H1 (cell line): ENCODE results near the gene TTLL9. TPM values are rescaled to one million over a fixed set of nuclear protein-coding genes. Genes with fewer than 3 reads are reported as not detected.
A peak's percentile ranks its signal among the peaks of the same experiment; 100 is the strongest.

Experiments
- CTCF ChIA-PET: fragments of 300-600 bp; sonication (Branson Sonifier 250); formaldehyde crosslinking; loops from one replicate; lab custom pipeline; 2021; ENCODE audit not compliant: partially characterized antibody; lab: Charles Lee
- POLR2A ChIA-PET: fragments of 300-600 bp; sonication (Branson Sonifier 250); formaldehyde crosslinking; loops from one replicate; lab custom pipeline; 2021; ENCODE audit warnings: inconsistent platforms; ENCODE audit not compliant: partially characterized antibody; lab: Charles Lee
- DNase-seq, 2 experiments: peaks; one replicate each; pipeline versions ENCODE4 v3.0.0 to v3.0.0-alpha.2; 2010 to 2022; ENCODE audit warnings: low spot score in 2 of 2, low read depth in 1 of 2, mixed read lengths in 1 of 2
- FAIRE-seq: peaks from 2 replicates; lab custom pipeline; 2011; peaks lifted over from hg19 to GRCh38; lab: Jason Lieb, UNC
- H2AFZ ChIP-seq: 2 replicates; pipeline ENCODE4 v1.8.1; 2012; ENCODE audit warnings: low read length, inconsistent platforms
- H2AK5ac ChIP-seq: 2 replicates; pipeline ENCODE4 v1.6.1; 2013; ENCODE audit warnings: low read depth, low read length
- H2BK120ac ChIP-seq: replicated peaks from 2 replicates; pipeline ENCODE3; 2013; ENCODE audit warnings: low read depth, low read length, inconsistent platforms
- H2BK12ac ChIP-seq: 2 replicates; pipeline ENCODE4 v1.6.1; 2013; ENCODE audit warnings: low read depth, low read length
- H2BK15ac ChIP-seq: 2 replicates; pipeline ENCODE4 v1.6.1; 2013; ENCODE audit warnings: low read length
- H2BK20ac ChIP-seq: 2 replicates; pipeline ENCODE4 v1.6.1; 2013; ENCODE audit warnings: low read length
- H2BK5ac ChIP-seq: 2 replicates; pipeline ENCODE4 v1.6.1; 2013; ENCODE audit warnings: low read depth, low read length
- H3K14ac ChIP-seq: 2 replicates; pipeline ENCODE4 v1.6.1; 2013; ENCODE audit warnings: inconsistent platforms; ENCODE audit not compliant: insufficient read length
- H3K18ac ChIP-seq: 2 replicates; pipeline ENCODE4 v1.6.1; 2013; ENCODE audit warnings: low read length; ENCODE audit errors: extremely low read depth
- H3K23ac ChIP-seq: 2 replicates; pipeline ENCODE4 v1.6.1; 2013; ENCODE audit warnings: inconsistent platforms; ENCODE audit not compliant: insufficient read length
- H3K23me2 ChIP-seq: 2 replicates; pipeline ENCODE4 v1.6.1; 2013; ENCODE audit warnings: low read depth, low read length
- H3K27ac ChIP-seq: 2 replicates; pipeline ENCODE4 v1.6.1; 2011; ENCODE audit warnings: low read depth, low read length, inconsistent platforms
- H3K27me3 ChIP-seq, 4 experiments: replicated peaks in 1 of 4; 1 replicate in 1 of 4; 2 replicates in 3 of 4; pipeline versions ENCODE4 v1.6.1 to v1.8.1; 2011 to 2013; ENCODE audit warnings: low read length in 3 of 4, mild to moderate bottlenecking in 3 of 4, inconsistent platforms in 2 of 4, mixed read lengths in 2 of 4, moderate library complexity in 1 of 4; ENCODE audit not compliant: control insufficient read depth in 3 of 4, insufficient read depth in 3 of 4; ENCODE audit errors: extremely low read depth in 1 of 4
- H3K36me3 ChIP-seq, 4 experiments: 2 replicates each; pipeline versions ENCODE4 v1.6.1 to v1.8.1; 2011 to 2013; ENCODE audit warnings: mild to moderate bottlenecking in 4 of 4, low read length in 3 of 4, moderate library complexity in 2 of 4, control low read depth in 1 of 4, inconsistent platforms in 1 of 4; ENCODE audit not compliant: insufficient read depth in 4 of 4, control insufficient read depth in 2 of 4
- H3K4ac ChIP-seq: replicated peaks from 2 replicates; pipeline ENCODE3; 2013; ENCODE audit warnings: low read length, low read depth, mixed read lengths, inconsistent platforms; ENCODE audit not compliant: insufficient read length
- H3K4me1 ChIP-seq, 4 experiments: replicated peaks in 1 of 4; 1 replicate in 1 of 4; 2 replicates in 3 of 4; pipeline versions ENCODE4 v1.6.1 to v1.8.1; 2011 to 2013; ENCODE audit warnings: low read length in 3 of 4, inconsistent platforms in 2 of 4, mixed read lengths in 1 of 4; ENCODE audit not compliant: insufficient read depth in 4 of 4, control insufficient read depth in 3 of 4
- H3K4me2 ChIP-seq, 2 experiments: 2 replicates each; pipeline versions ENCODE4 v1.6.1 to v1.8.1; 2011 to 2013; ENCODE audit warnings: low read depth in 2 of 2, low read length in 2 of 2, control low read depth in 1 of 2, inconsistent platforms in 1 of 2, mild to moderate bottlenecking in 1 of 2; ENCODE audit not compliant: insufficient read depth in 1 of 2
- H3K4me3 ChIP-seq, 4 experiments: fragments of 200-600, 300-600 bp in 1 of 4; sonication (generic), shearing (Covaris generic), sonication (Bioruptor Twin) in 1 of 4; 2 replicates each; pipeline versions ENCODE4 v1.5.1 to v1.8.1; 2011 to 2016; ENCODE audit warnings: low read length in 4 of 4, low read depth in 3 of 4, control low read depth in 2 of 4, inconsistent platforms in 2 of 4, mild to moderate bottlenecking in 2 of 4, mixed read lengths in 1 of 4, moderate library complexity in 1 of 4; ENCODE audit not compliant: insufficient read depth in 2 of 4; ENCODE audit errors: extremely low read depth in 1 of 4
- H3K56ac ChIP-seq: replicated peaks from 2 replicates; pipeline ENCODE3; 2013; ENCODE audit warnings: low read depth, mild to moderate bottlenecking, mixed read lengths, low read length, inconsistent platforms; ENCODE audit not compliant: insufficient read length
- H3K79me1 ChIP-seq: 2 replicates; pipeline ENCODE4 v1.6.1; 2013; ENCODE audit warnings: low read depth, low read length, control low read depth
- H3K79me2 ChIP-seq, 2 experiments: 2 replicates each; pipeline versions ENCODE4 v1.6.1 to v1.8.1; 2012 to 2013; ENCODE audit warnings: low read length in 2 of 2, mild to moderate bottlenecking in 2 of 2, inconsistent platforms in 1 of 2; ENCODE audit not compliant: insufficient read depth in 2 of 2, control insufficient read depth in 1 of 2
- H3K9ac ChIP-seq, 4 experiments: replicated peaks in 1 of 4; 1 replicate in 1 of 4; 2 replicates in 3 of 4; pipeline versions ENCODE4 v1.6.1 to v1.8.1; 2011 to 2013; ENCODE audit warnings: low read depth in 3 of 4, low read length in 3 of 4, control low read depth in 2 of 4, mild to moderate bottlenecking in 2 of 4, moderate library complexity in 2 of 4, inconsistent platforms in 1 of 4; ENCODE audit errors: extremely low read depth in 1 of 4
- H3K9me3 ChIP-seq, 2 experiments: 2 replicates each; pipeline versions ENCODE4 v1.6.1 to v1.8.1; 2012 to 2013; ENCODE audit warnings: mild to moderate bottlenecking in 2 of 2, moderate library complexity in 2 of 2, control low read depth in 1 of 2, inconsistent platforms in 1 of 2, low read depth in 1 of 2, low read length in 1 of 2, mixed read lengths in 1 of 2; ENCODE audit not compliant: insufficient read depth in 2 of 2
- H4K20me1 ChIP-seq, 2 experiments: replicated peaks in 1 of 2; 2 replicates each; pipeline versions ENCODE3 to v1.8.1; 2011 to 2013; ENCODE audit warnings: inconsistent platforms in 2 of 2, low read length in 2 of 2, mild to moderate bottlenecking in 1 of 2; ENCODE audit not compliant: insufficient read depth in 2 of 2, control insufficient read depth in 1 of 2
- H4K5ac ChIP-seq: 2 replicates; pipeline ENCODE4 v1.6.1; 2013; ENCODE audit warnings: low read length, low read depth, mixed read lengths, inconsistent platforms; ENCODE audit not compliant: insufficient read length
- H4K8ac ChIP-seq: 2 replicates; pipeline ENCODE4 v1.8.0; 2013; ENCODE audit warnings: mild to moderate bottlenecking, moderate library complexity, low read length, inconsistent platforms; ENCODE audit not compliant: insufficient read depth; ENCODE audit errors: extremely low read depth
- H4K91ac ChIP-seq: replicated peaks from 2 replicates; pipeline ENCODE3; 2013; ENCODE audit warnings: low read length, mixed read lengths, inconsistent platforms; ENCODE audit not compliant: insufficient read length
- CEBPB ChIP-seq: IDR thresholded peaks from 2 replicates; pipeline ENCODE4 v1.6.1; 2012; ENCODE audit warnings: low read depth, low read length
- YY1 ChIP-seq: IDR thresholded peaks from 2 replicates; pipeline ENCODE4 v1.6.1; 2011; ENCODE audit warnings: low read depth, mild to moderate bottlenecking, low read length
- WGBS, 2 experiments: shearing (Covaris generic) in 1 of 2; methylation state at CpG; one replicate each; pipeline versions ENCODE4 v1.1.6 to v1.1.7; 2013 to 2015; ENCODE audit warnings: low lambda C conversion rate in 2 of 2, mixed read lengths in 2 of 2, inconsistent platforms in 1 of 2, low coverage in 1 of 2, missing lambda C conversion rate in 1 of 2; ENCODE audit not compliant: insufficient replicate concordance in 2 of 2, insufficient coverage in 1 of 2, insufficient read length in 1 of 2; ENCODE audit errors: extremely low coverage in 1 of 2, missing lambda C conversion rate in 1 of 2; 5-methylcytosine and 5-hydroxymethylcytosine counted together
- polyA plus RNA-seq, 7 experiments: library from polyadenylated mRNA; depleted of rRNA in 3 of 7; stranded (reverse) in 5 of 7; unstranded in 2 of 7; fragments of >200 nt in 5 of 7; fragments of 200-250 nt in 2 of 7; gene quantifications; 1 replicate in 5 of 7; 2 replicates in 1 of 7; 4 replicates in 1 of 7; pipeline versions ENCODE4 v1.2.1 to v1.2.3, GENCODE V29; 2011 to 2013; ENCODE audit warnings: missing spikeins in 2 of 7, mixed read lengths in 2 of 7
- total RNA-seq: library from RNA; stranded (reverse); fragmentation: NEBNext Ultra II Directional; extraction: Animal tissue kit (Norgen Biotek cat#: 25700); gene quantifications from 2 replicates; pipeline ENCODE4 v1.2.1, GENCODE V29; 2021
- TF ChIP-seq, protein P1 (sequence below): IDR thresholded peaks from 2 replicates; pipeline ENCODE4 v1.6.1; 2011; ENCODE audit warnings: low read depth, mild to moderate bottlenecking, low read length; ENCODE audit not compliant: insufficient read depth

TTLL9 gene
- total and polyA plus RNA-seq, 2 of the 8 experiments (the other 6 are each of a cell fraction or from before 2014, with no cell fraction given) = 0.06 TPM; not detected in 1

DNA sequence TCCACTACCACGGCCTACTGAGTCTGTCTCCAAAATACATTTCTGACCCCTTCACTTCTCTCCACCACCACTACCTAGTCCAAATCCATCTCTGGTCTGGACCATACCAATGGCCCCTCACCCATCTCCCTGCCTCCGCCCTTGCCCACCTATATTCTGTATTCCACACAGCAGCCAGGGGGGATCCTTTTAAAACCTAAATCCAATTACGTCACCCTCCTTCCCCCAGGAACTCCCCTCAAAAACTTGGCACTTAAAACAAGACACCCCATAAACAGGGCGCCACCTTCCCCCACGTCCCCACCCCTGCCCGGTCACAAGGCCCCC is 80.7 kb downstream of the TTLL9 start:
- no peak overlapping the region for H3K14ac ChIP-seq
- no peaks in the 10 kb centered on the region; the same call in 1 of the 2 replicates for H3K79me1 ChIP-seq
- H3K27ac ChIP-seq = no peak overlapping the region; the same call in 1 of the 2 replicates
- no peak overlapping the region for H2BK5ac ChIP-seq
- H4K91ac ChIP-seq = no peak overlapping the region
- H3K79me2 ChIP-seq = peaks cover 7 to 21% of the 10 kb centered on the region in 2 experiments; a peak in 3 of 4 replicates
- H3K36me3 ChIP-seq = peaks cover 24 to 34% (median 31%) of the 10 kb centered on the region in 4 experiments
- H3K9ac ChIP-seq = peak overlapping the region; percentile 73 to 84 (median 77)
- 23% methylated on average over 6 of the region's 6 CpGs; no CpG with 5 or more reads in 1 of the 2 experiments for WGBS, 2 experiments
- no peak overlapping the region for H3K23ac ChIP-seq
- peaks cover 2 to 6% of the 10 kb centered on the region in 2 experiments for H3K9me3 ChIP-seq
- no peak overlapping the region for H2AFZ ChIP-seq
- H3K23me2 ChIP-seq = peaks cover 2% of the 10 kb centered on the region; the same call in 1 of the 2 replicates
- H4K20me1 ChIP-seq = peaks cover 4 to 6% of the 10 kb centered on the region in 2 experiments
- H4K8ac ChIP-seq = peak overlapping the region; percentile 57; the same call in 1 of the 2 replicates
- no peaks in the 10 kb centered on the region for H3K27me3 ChIP-seq
- H2AK5ac ChIP-seq = no peak overlapping the region
- H3K4ac ChIP-seq = no peak overlapping the region
- H3K56ac ChIP-seq = no peak overlapping the region
- no peak overlapping the region for H2BK120ac ChIP-seq
- POLR2A ChIA-PET = interaction anchor here (0.6 to 2.2 kb wide), 11 partner anchors 9 to 111 kb away, joined by 3 to 15 read pairs (median 4); no protein-coding TSS in a partner anchor
- CTCF ChIA-PET = interaction anchor here (0.8 to 8.3 kb wide), 29 partner anchors 9 to 139 kb away, joined by 3 to 88 read pairs (median 5); no protein-coding TSS in a partner anchor
- no peak for TF ChIP-seq YY1
- no peak for TF ChIP-seq CEBPB
- TF ChIP-seq, protein P1, sequence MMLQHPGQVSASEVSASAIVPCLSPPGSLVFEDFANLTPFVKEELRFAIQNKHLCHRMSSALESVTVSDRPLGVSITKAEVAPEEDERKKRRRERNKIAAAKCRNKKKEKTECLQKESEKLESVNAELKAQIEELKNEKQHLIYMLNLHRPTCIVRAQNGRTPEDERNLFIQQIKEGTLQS = no peak
- H3K4me3 ChIP-seq = peak overlapping the region; percentile 51 to 97 (median 89)
- H3K18ac ChIP-seq = no peak overlapping the region
- H2BK15ac ChIP-seq = no peak overlapping the region
- peak overlapping the region; percentile 67 to 92 for H3K4me2 ChIP-seq
- no peak overlapping the region for H2BK12ac ChIP-seq
- no peak for DNase-seq
- FAIRE-seq = no peak
- no peak overlapping the region for H2BK20ac ChIP-seq
- H3K4me1 ChIP-seq = peaks cover 0 to 6% (median 1%) of the 10 kb centered on the region in 4 experiments; a peak in 3 of 7 replicates
- no peak overlapping the region for H4K5ac ChIP-seq
